Measurements from ENCODE around the gene GPX3.

The GPX3 gene

GRCh38 chr5:151034422-151035379 lies 14.3 kb downstream of the GPX3 start:
- no peak for DNase-seq (ENCODE audit: low read depth, low spot score)
- peaks cover 92% of the 10 kb centered on the region for H3K36me3 ChIP-seq (ENCODE audit: insufficient read depth, insufficient read length, low read length)

GRCh38 chr5:151036556-151036955 lies 16.2 kb downstream of the GPX3 start:
- TF ChIP-seq SUZ12 (IDR thresholded peaks at IDR 0.05; ENCODE audit: extremely low read depth, insufficient read depth, insufficient read length) (no peak), YY1 (IDR thresholded peaks at IDR 0.05; ENCODE audit: insufficient read depth, insufficient read length) (no peak), ZNF274 (IDR thresholded peaks at IDR 0.05; ENCODE audit: low read depth, low read length) (no peak)
- DNase-seq (ENCODE audit: low read depth, low spot score), result no peak
- peaks cover 14% of the 10 kb centered on the region for H3K4me1 ChIP-seq (ENCODE audit: insufficient read depth, insufficient read length)

More at GRCh38 chr5:151034422-151035379, 14.3 kb downstream of the GPX3 start:
- H3K4me1 ChIP-seq (ENCODE audit: insufficient read depth, insufficient read length), result peaks cover 14% of the 10 kb centered on the region
- no peaks in the 10 kb centered on the region for H3K9me3 ChIP-seq (ENCODE audit: insufficient read depth, low read length)
- H3K27me3 ChIP-seq (ENCODE audit: insufficient read depth, insufficient read length), result no peaks in the 10 kb centered on the region
- H3K4me3 ChIP-seq (ENCODE audit: insufficient read length, low read depth), result no peak overlapping the region
- H3K9ac ChIP-seq (ENCODE audit: insufficient read length, low read depth), result no peak overlapping the region
- no peak for TF ChIP-seq SUZ12 (IDR thresholded peaks at IDR 0.05; ENCODE audit: extremely low read depth, insufficient read depth, insufficient read length)
- TF ChIP-seq ZNF274 (IDR thresholded peaks at IDR 0.05; ENCODE audit: low read depth, low read length), result no peak
- TF ChIP-seq YY1 (IDR thresholded peaks at IDR 0.05; ENCODE audit: insufficient read depth, insufficient read length), result no peak

GRCh38 chr5:151037561-151038411 lies 17.4 kb downstream of the GPX3 start:
- H3K27me3 ChIP-seq (ENCODE audit: insufficient read depth, insufficient read length), result no peaks in the 10 kb centered on the region
- TF ChIP-seq YY1 (IDR thresholded peaks at IDR 0.05; ENCODE audit: insufficient read depth, insufficient read length) (no peak), SUZ12 (IDR thresholded peaks at IDR 0.05; ENCODE audit: extremely low read depth, insufficient read depth, insufficient read length) (no peak), ZNF274 (IDR thresholded peaks at IDR 0.05; ENCODE audit: low read depth, low read length) (no peak)
- no peaks in the 10 kb centered on the region for H3K9me3 ChIP-seq (ENCODE audit: insufficient read depth, low read length)
- H3K36me3 ChIP-seq (ENCODE audit: insufficient read depth, insufficient read length, low read length), result peaks cover 80% of the 10 kb centered on the region
- H3K4me1 ChIP-seq (ENCODE audit: insufficient read depth, insufficient read length), result peaks cover 14% of the 10 kb centered on the region
- H3K4me3 ChIP-seq (ENCODE audit: insufficient read length, low read depth), result no peak overlapping the region
- H3K9ac ChIP-seq (ENCODE audit: insufficient read length, low read depth), result peak overlapping the region; percentile 50
- no peak for DNase-seq (ENCODE audit: low read depth, low spot score)

More at GRCh38 chr5:151036556-151036955, 16.2 kb downstream of the GPX3 start:
- Histone ChIP-seq H3K4me3 (ENCODE audit: insufficient read length, low read depth) (no peak overlapping the region), H3K9me3 (ENCODE audit: insufficient read depth, low read length) (no peaks in the 10 kb centered on the region), H3K36me3 (ENCODE audit: insufficient read depth, insufficient read length, low read length) (peaks cover 82% of the 10 kb centered on the region), H3K27me3 (ENCODE audit: insufficient read depth, insufficient read length) (no peaks in the 10 kb centered on the region), H3K9ac (ENCODE audit: insufficient read length, low read depth) (no peak overlapping the region)

GRCh38 chr5:151038412-151038745 lies 18.0 kb downstream of the GPX3 start:
- H3K36me3 ChIP-seq (ENCODE audit: insufficient read depth, insufficient read length, low read length), result peaks cover 81% of the 10 kb centered on the region
- peak overlapping the region; percentile 50 for H3K9ac ChIP-seq (ENCODE audit: insufficient read length, low read depth)
- TF ChIP-seq YY1 (IDR thresholded peaks at IDR 0.05; ENCODE audit: insufficient read depth, insufficient read length), result no peak
- no peak for DNase-seq (ENCODE audit: low read depth, low spot score)
- H3K9me3 ChIP-seq (ENCODE audit: insufficient read depth, low read length), result no peaks in the 10 kb centered on the region
- no peak overlapping the region for H3K4me3 ChIP-seq (ENCODE audit: insufficient read length, low read depth)
- H3K27me3 ChIP-seq (ENCODE audit: insufficient read depth, insufficient read length), result no peaks in the 10 kb centered on the region
- H3K4me1 ChIP-seq (ENCODE audit: insufficient read depth, insufficient read length), result peaks cover 14% of the 10 kb centered on the region

GRCh38 chr5:151038801-151039238 lies 18.4 kb downstream of the GPX3 start:
- TF ChIP-seq SUZ12 (IDR thresholded peaks at IDR 0.05; ENCODE audit: extremely low read depth, insufficient read depth, insufficient read length) (no peak), YY1 (IDR thresholded peaks at IDR 0.05; ENCODE audit: insufficient read depth, insufficient read length) (no peak), ZNF274 (IDR thresholded peaks at IDR 0.05; ENCODE audit: low read depth, low read length) (no peak)
- DNase-seq (ENCODE audit: low read depth, low spot score), result no peak
- Histone ChIP-seq H3K4me3 (ENCODE audit: insufficient read length, low read depth) (no peak overlapping the region), H3K27me3 (ENCODE audit: insufficient read depth, insufficient read length) (no peaks in the 10 kb centered on the region), H3K9me3 (ENCODE audit: insufficient read depth, low read length) (no peaks in the 10 kb centered on the region), H3K9ac (ENCODE audit: insufficient read length, low read depth) (no peak overlapping the region), H3K36me3 (ENCODE audit: insufficient read depth, insufficient read length, low read length) (peaks cover 78% of the 10 kb centered on the region), H3K4me1 (ENCODE audit: insufficient read depth, insufficient read length) (peaks cover 14% of the 10 kb centered on the region)

GRCh38 chr5:151039665-151040064 lies 19.3 kb downstream of the GPX3 start:
- H3K36me3 ChIP-seq (ENCODE audit: insufficient read depth, insufficient read length, low read length), result peaks cover 74% of the 10 kb centered on the region
- H3K27me3 ChIP-seq (ENCODE audit: insufficient read depth, insufficient read length), result no peaks in the 10 kb centered on the region
- TF ChIP-seq ZNF274 (IDR thresholded peaks at IDR 0.05; ENCODE audit: low read depth, low read length) (no peak), SUZ12 (IDR thresholded peaks at IDR 0.05; ENCODE audit: extremely low read depth, insufficient read depth, insufficient read length) (no peak), YY1 (IDR thresholded peaks at IDR 0.05; ENCODE audit: insufficient read depth, insufficient read length) (no peak)
- H3K9ac ChIP-seq (ENCODE audit: insufficient read length, low read depth), result no peak overlapping the region
- no peaks in the 10 kb centered on the region for H3K9me3 ChIP-seq (ENCODE audit: insufficient read depth, low read length)
- peaks cover 14% of the 10 kb centered on the region for H3K4me1 ChIP-seq (ENCODE audit: insufficient read depth, insufficient read length)
- H3K4me3 ChIP-seq (ENCODE audit: insufficient read length, low read depth), result no peak overlapping the region
- DNase-seq (ENCODE audit: low read depth, low spot score), result no peak
